Measurements from ENCODE around the gene DDR1. TPM values are rescaled to one million over a fixed set of nuclear protein-coding genes. Genes with fewer than 3 reads are reported as not detected.

Gene DDR1
- polyA plus RNA-seq, 1 donor (not counting 4 experiments of a cell fraction or from before 2014, with no cell fraction given) = 104 TPM

GRCh38 chr6:30880698-30881252, 3.5 kb upstream of the DDR1 start:
- H3K4me2 ChIP-seq (ENCODE audit: control insufficient read depth, extremely low read depth, insufficient read depth, low read depth, low read length) = no peak overlapping the region
- dilution Hi-C loops (cut with MboI; ENCODE audit: extremely low pct_ligation_motif_present, low sequenced_read_pairs) = no loop called here
- no peaks in the 10 kb centered on the region for H3K9me1 ChIP-seq (ENCODE audit: control insufficient read depth, extremely low read depth, insufficient read depth, low read length)
- TF ChIP-seq CTCF (optimal IDR thresholded peaks at IDR 0.05 in 1 of 3, IDR thresholded peaks at IDR 0.05 in 1 of 3, conservative IDR thresholded peaks at IDR 0.05 in 1 of 3; ENCODE audit: extremely low read depth in 1 of 3, insufficient read depth in 2 of 3, low read length in 3 of 3) (no peak), EZH2 (IDR thresholded peaks at IDR 0.05; ENCODE audit: low read length) (no peak)
- H3K36me3 ChIP-seq (ENCODE audit: control insufficient read depth in 2 of 2, extremely low read depth in 1 of 2, insufficient read depth in 2 of 2, low read length in 2 of 2) = no peaks in the 10 kb centered on the region
- no peak overlapping the region for H2AFZ ChIP-seq (ENCODE audit: control insufficient read depth, low read length)
- H3K4me3 ChIP-seq (ENCODE audit: control insufficient read depth in 2 of 3, extremely low read depth in 1 of 3, insufficient read depth in 2 of 3, low read depth in 1 of 3, low read length in 3 of 3) = no peak overlapping the region
- no peak overlapping the region for H3K9ac ChIP-seq (ENCODE audit: control insufficient read depth, extremely low read depth, insufficient read depth, low read length)
- no peak for FAIRE-seq
- no peak overlapping the region for H3K27ac ChIP-seq (ENCODE audit: control insufficient read depth, insufficient read depth, low read length)
- no peaks in the 10 kb centered on the region for H3K27me3 ChIP-seq (ENCODE audit: control insufficient read depth, extremely low read depth, insufficient read depth, low read length)
- H4K20me1 ChIP-seq (ENCODE audit: control insufficient read depth, extremely low read depth, insufficient read depth, low read length) = peaks cover 3% of the 10 kb centered on the region
- peaks cover 44% of the 10 kb centered on the region for H3K4me1 ChIP-seq (ENCODE audit: control insufficient read depth, extremely low read depth, insufficient read depth, low read length)
- peaks cover 23% of the 10 kb centered on the region for H3K79me2 ChIP-seq (ENCODE audit: control insufficient read depth, insufficient read depth, low read length)
- H3K9me3 ChIP-seq (ENCODE audit: control insufficient read depth, low read depth, low read length) = no peaks in the 10 kb centered on the region
- DNase-seq (ENCODE audit: low read depth, low spot score) = no peak

GRCh38 chr6:30881392-30882203, 2.7 kb upstream of the DDR1 start:
- DNase-seq (ENCODE audit: low read depth, low spot score) (no peak), FAIRE-seq (no peak)
- peaks cover 42% of the 10 kb centered on the region for H3K4me1 ChIP-seq (ENCODE audit: control insufficient read depth, extremely low read depth, insufficient read depth, low read length)
- H3K9me3 ChIP-seq (ENCODE audit: control insufficient read depth, low read depth, low read length) = no peaks in the 10 kb centered on the region
- H3K27ac ChIP-seq (ENCODE audit: control insufficient read depth, insufficient read depth, low read length) = peak overlapping the region; percentile 98
- peaks cover 5% of the 10 kb centered on the region for H4K20me1 ChIP-seq (ENCODE audit: control insufficient read depth, extremely low read depth, insufficient read depth, low read length)
- TF ChIP-seq EZH2 (IDR thresholded peaks at IDR 0.05; ENCODE audit: low read length) (no peak), CTCF (optimal IDR thresholded peaks at IDR 0.05 in 1 of 3, IDR thresholded peaks at IDR 0.05 in 1 of 3, conservative IDR thresholded peaks at IDR 0.05 in 1 of 3; ENCODE audit: extremely low read depth in 1 of 3, insufficient read depth in 2 of 3, low read length in 3 of 3) (no peak)
- peak overlapping the region; percentile 99 for H3K9ac ChIP-seq (ENCODE audit: control insufficient read depth, extremely low read depth, insufficient read depth, low read length)
- no peaks in the 10 kb centered on the region for H3K36me3 ChIP-seq (ENCODE audit: control insufficient read depth in 2 of 2, extremely low read depth in 1 of 2, insufficient read depth in 2 of 2, low read length in 2 of 2)
- no peak overlapping the region for H3K4me3 ChIP-seq (ENCODE audit: control insufficient read depth in 2 of 3, extremely low read depth in 1 of 3, insufficient read depth in 2 of 3, low read depth in 1 of 3, low read length in 3 of 3)
- H3K27me3 ChIP-seq (ENCODE audit: control insufficient read depth, extremely low read depth, insufficient read depth, low read length) = no peaks in the 10 kb centered on the region
- H3K4me2 ChIP-seq (ENCODE audit: control insufficient read depth, extremely low read depth, insufficient read depth, low read depth, low read length) = peak overlapping the region; percentile 67
- no peak overlapping the region for H2AFZ ChIP-seq (ENCODE audit: control insufficient read depth, low read length)
- dilution Hi-C loops (cut with MboI; ENCODE audit: extremely low pct_ligation_motif_present, low sequenced_read_pairs) = no loop called here
- H3K79me2 ChIP-seq (ENCODE audit: control insufficient read depth, insufficient read depth, low read length) = peaks cover 29% of the 10 kb centered on the region
- peaks cover 1% of the 10 kb centered on the region for H3K9me1 ChIP-seq (ENCODE audit: control insufficient read depth, extremely low read depth, insufficient read depth, low read length)
